ENCODE measurements around the gene ITGA7.

Gene ITGA7

GRCh38 chr12:55737581-55738122 lies 29.9 kb upstream of the ITGA7 start:
- intact Hi-C loops (cut with DNase I), result loop anchor here (5.0 kb wide), 2 partner anchors 60 to 205 kb away; no protein-coding TSS in a partner anchor
- DNase-seq, result peak in 1 of 42 donors; percentile 11

DNA sequence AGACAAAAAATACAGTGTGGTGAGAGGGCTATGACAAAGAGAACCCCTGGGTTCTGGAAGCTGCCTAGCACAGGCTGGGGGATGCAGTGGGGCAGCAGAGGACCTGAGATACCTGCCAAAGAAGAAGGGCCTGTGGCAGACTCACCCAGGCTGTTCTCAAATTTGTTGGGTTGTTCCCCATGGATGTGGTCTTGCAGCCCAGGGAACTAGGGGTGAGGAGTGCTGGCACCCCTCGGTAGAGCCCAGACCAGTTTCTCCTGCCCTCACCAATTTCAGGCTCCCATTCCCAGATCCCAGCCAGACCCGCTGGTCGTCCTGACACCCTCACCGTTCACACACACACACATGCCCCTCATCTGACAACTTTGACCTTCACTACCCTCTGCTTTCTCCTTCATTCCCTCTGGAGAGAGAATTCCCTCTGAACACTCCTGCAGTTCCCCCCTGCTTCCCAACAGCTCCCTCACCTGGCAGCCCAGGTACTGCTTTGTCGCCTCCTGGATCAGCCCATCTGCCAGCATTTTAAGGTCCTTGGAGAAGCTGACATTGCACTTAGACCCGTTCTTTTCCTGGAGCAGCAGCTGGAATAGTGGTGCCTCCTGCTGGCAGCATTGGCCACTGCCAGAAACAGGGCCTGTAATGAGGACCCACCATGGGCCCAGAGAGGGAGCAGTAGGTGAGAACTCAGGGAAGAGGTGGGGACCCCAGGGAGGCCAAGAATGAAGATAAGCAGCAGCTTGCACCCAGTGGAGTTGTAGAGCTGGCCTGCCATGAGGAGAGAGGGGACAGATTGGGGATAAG lies 29.3 kb upstream of the ITGA7 start:
- peak in 41 of 42 donors; percentile 44 to 89 (median 73) for DNase-seq
- intact Hi-C loops (cut with DNase I), result loop anchor here (5.0 kb wide), 2 partner anchors 60 to 205 kb away; no protein-coding TSS in a partner anchor

DNA sequence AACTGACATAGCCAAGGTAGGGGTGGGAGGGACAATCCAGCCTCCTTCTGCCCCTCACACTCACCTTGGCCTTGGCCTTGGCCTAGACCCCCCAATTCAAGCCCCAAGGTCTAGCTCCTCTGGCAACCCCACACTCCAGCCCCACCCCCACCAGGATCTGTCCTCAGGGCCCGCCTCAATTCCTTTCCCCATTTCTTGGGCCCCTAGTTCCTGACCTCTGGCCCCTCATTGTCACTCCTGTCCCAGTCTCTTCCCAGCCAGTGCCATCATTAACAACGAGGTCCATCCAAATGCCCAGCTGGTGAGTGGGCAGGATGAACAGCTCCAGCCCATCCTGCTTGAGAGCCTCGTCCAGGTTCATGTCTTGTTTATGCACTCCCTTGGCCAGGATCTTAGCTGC lies 28.4 kb upstream of the ITGA7 start:
- peak in 1 of 42 donors; percentile 10 for DNase-seq

GRCh38 chr12:55734595-55734994 lies 26.9 kb upstream of the ITGA7 start:
- intact Hi-C loops (cut with DNase I), result no loop called here
- peak in 1 of 42 donors; percentile 12 for DNase-seq

More for the DNA sequence above, 28.4 kb upstream of the ITGA7 start:
- intact Hi-C loops (cut with DNase I), result loop anchor here (5.0 kb wide), 2 partner anchors 61 to 206 kb away; no protein-coding TSS in a partner anchor

GRCh38 chr12:55733858-55734257 lies 26.2 kb upstream of the ITGA7 start:
- intact Hi-C loops (cut with DNase I), result no loop called here

DNA sequence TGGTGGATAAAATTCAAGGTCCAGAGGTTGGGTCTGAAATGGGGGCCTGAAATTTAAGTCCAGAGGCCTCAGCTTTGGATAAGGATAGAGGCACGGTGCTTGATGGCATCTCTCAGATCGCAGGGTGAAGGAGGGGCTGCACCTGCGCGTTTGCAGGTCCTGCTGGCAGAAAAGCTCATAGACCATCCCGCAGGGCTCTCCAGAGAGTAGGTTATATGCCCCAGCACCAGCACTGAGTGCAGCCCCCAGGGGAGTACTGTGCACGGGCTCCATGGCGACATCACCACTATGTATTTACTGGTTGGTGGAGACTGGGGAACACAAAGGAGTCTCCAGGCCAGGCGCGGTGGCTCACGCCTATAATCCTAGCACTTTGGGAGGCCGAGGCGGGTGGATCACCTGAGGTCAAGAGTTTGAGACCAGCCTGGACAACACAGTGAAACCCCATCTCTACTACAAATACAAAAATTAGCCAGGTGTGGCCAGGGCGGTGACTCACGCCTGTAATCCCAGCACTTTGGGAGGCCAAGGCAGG lies 25.4 kb upstream of the ITGA7 start:
- no peak for DNase-seq
- intact Hi-C loops (cut with DNase I), result no loop called here

More at GRCh38 chr12:55733858-55734257, 26.2 kb upstream of the ITGA7 start:
- DNase-seq, result no peak

GRCh38 chr12:55732288-55732687 lies 24.6 kb upstream of the ITGA7 start:
- DNase-seq, result no peak
- intact Hi-C loops (cut with DNase I), result no loop called here

GRCh38 chr12:55729819-55730818 lies 22.4 kb upstream of the ITGA7 start:
- intact Hi-C loops (cut with DNase I), result loop anchor here (5.0 kb wide), 1 partner anchor 197 kb away; the partner anchor contains the start of gene PYM1
- peak in 41 of 42 donors; percentile 42 to 90 (median 75) for DNase-seq

- intact Hi-C loops (cut with DNase I), result loop anchor here (5.0 kb wide), 1 partner anchor 198 kb away; the partner anchor contains the start of gene PYM1
- peak; percentile 86 to 98 (median 94) for DNase-seq
These were observed 21.5 kb upstream of the ITGA7 start, which contains the start of gene CD63 for GRCh38 chr12:55728939-55729818. TSS of gene CD63 (minus strand) at chr12:55729009. CDS start at chr12:55728341, 668 bp downstream.

DNA sequence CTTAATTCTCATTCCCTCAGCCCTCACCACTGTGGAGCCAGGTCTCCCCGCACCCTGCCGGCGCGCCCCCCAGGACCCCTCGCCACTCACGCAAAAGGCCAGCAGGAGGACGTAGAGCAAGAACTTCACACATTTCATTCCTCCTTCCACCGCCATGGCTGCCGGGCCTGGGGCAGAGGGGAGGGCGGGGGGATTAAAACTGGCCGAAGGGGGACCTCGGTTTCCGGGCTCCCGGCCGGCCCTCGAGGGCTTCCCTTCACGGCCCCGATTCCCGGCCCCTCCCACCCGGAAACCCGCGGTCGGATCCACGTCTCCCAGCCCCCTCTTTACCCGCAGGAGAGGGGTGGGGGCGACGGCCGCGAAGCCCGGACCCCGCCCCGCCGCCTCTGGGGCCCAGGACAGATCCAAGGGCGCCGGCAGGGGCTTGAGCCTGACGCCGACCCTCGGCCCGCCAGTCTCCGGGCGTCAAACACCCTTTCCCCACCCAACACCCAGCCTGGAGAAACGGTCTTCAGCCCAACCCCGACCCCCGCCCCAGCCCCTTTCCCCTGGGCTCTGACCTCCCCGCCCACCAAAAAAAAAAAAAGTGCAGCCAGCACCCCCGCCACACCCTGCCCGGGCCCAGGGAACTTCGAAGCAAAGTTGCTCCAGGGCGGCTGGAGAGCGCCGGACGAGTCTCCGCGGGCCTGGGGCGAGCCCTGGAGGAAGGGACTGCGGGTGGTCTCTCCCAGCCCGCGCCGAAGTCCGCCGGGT lies 20.7 kb upstream of the ITGA7 start:
- peak; percentile 52 to 91 (median 78) for DNase-seq

DNA sequence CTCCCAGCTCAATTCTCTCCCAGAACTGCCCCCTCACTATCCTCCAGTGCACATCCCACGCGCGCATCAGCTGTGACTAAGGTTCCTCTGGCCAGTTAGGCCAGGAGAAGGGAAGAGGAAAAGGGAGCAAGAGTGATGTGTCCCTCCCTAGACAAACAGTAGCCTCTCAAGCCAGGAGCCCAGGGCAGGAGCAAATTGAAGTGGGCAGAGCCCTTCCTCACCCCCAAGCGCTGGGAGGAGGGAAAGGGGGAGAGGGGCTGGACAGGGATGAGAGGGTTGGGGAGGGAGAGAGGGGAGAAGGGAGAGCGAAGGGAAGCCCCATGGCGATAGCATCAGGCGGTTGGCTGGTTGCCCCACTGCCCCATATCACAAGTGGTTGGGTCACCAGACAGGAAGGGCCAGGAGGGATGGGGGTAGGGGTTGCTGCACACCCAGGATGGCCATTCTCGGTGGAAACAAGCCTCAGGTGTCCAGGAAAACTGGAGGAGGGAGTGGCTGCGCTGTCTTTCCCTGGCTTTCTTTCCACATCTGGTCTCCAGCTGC lies 20.0 kb upstream of the ITGA7 start:
- peak in 10 of 42 donors; percentile 26 to 75 (median 44) for DNase-seq
- intact Hi-C loops (cut with DNase I), result loop anchor here (5.0 kb wide), 1 partner anchor 200 kb away; the partner anchor contains the start of gene PYM1

More for the DNA sequence above, 20.7 kb upstream of the ITGA7 start:
- intact Hi-C loops (cut with DNase I), result loop anchor here (5.0 kb wide), 1 partner anchor 199 kb away; the partner anchor contains the start of gene PYM1

- intact Hi-C loops (cut with DNase I), result loop anchor here (5.0 kb wide), 1 partner anchor 200 kb away; the partner anchor contains the start of gene PYM1
- peak in 1 of 42 donors; percentile 27 for DNase-seq
These were observed 19.3 kb upstream of the ITGA7 start for GRCh38 chr12:55726971-55727370.

GRCh38 chr12:55725556-55725955 lies 17.9 kb upstream of the ITGA7 start:
- DNase-seq, result peak in 2 of 42 donors; percentile 7 to 8
- intact Hi-C loops (cut with DNase I), result loop anchor here (5.0 kb wide), 1 partner anchor 202 kb away; the partner anchor contains the start of gene PYM1

DNA sequence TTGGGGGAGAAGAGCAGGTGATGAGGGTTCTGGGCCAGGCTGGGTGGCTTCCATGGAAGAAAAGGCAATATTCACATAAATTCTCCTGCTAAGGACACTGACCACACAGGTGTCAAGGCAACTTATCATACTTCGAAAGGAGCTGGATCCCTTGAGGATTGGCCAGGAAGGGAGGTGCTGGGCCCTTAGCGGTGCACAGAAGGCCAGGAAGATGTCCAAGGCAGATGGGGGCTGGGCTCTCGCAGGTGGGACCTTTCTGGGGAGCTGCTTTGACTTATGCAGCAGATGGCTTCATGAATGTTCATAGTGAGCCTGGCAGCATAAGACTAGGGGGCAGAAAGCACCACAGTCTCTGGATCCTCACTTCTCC lies 17.2 kb upstream of the ITGA7 start:
- intact Hi-C loops (cut with DNase I), result loop anchor here (5.0 kb wide), 1 partner anchor 202 kb away; the partner anchor contains the start of gene PYM1
- peak in 2 of 42 donors; percentile 16 to 27 for DNase-seq

DNA sequence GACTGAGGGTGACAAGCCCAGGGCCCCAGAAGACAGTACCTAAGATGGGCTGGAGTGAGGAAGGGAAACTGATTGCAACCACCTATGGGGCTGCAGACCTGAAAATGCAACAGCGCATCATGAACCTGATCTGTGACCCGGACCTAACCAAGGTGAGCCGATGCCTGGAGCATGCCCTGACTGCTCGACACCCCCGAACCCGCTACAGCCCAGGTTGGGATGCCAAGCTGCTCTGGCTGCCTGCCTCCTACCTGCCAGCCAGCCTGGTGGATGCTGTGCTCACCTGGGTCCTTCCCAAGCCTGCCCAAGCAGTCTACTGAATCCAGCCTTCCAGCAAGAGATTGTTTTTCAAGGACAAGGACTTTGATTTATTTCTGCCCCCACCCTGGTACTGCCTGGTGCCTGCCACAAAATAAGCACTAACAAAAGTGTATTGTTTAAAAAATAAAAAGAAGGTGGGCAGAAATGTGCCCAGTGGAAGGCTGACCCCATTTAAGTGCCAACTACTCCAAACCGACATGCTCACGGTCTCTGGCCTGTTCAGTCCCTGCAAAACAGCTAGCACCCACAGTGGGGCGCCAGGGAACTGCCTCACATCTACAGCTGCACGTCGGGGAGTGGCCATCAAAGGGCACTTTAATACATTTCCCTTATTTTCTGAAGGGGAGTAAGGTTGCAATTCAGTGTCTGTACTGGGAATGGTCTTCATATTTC lies 16.7 kb upstream of the ITGA7 start:
- DNase-seq, result peak in 40 of 42 donors; percentile 60 to 89 (median 73)
- intact Hi-C loops (cut with DNase I), result no loop called here
